ENCODE data around the gene ARRDC1.

Gene ARRDC1

DNA sequence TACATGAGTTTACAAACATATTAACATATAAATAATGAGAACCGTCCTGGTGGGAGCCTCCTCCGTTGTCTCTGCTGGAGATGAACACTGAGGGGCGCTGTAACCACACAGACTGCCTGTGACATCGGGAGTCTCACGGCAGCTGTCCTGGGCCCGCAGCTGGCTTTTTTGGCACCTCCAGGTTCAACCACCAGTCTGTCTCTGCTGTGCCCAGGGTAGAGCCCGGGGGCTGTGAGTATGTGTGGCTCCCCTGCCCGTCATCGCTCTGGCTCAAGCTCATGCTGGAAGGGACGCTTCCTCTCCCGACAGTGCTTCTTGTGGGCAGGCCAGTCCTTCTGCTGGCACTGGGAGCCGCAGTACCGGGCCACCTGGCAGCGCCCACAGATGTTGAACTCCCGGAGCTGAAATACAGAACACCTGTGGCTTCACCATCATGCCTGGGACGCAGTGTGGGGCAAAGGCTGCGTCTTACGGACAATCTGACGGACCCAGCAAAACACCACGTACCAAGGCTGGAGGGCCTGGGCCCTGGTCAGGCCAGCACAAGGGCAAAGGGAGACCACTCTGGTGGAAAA is 23.1 kb upstream of the ARRDC1 start:
- Histone ChIP-seq H3K27me3 (ENCODE audit: insufficient read depth, low read depth, severe bottlenecking) (no peaks in the 10 kb centered on the region), H3K4me3 (ENCODE audit: low read depth, low read length) (no peak overlapping the region), H3K27ac (no peak overlapping the region), H3K9me3 (ENCODE audit: severe bottlenecking) (no peaks in the 10 kb centered on the region), H3K36me3 (peaks cover 65% of the 10 kb centered on the region)
- peak; percentile 54 for DNase-seq
- TF ChIP-seq CTCF (IDR thresholded peaks at IDR 0.05; ENCODE audit: low read depth, low read length) = peak; percentile 52

DNA sequence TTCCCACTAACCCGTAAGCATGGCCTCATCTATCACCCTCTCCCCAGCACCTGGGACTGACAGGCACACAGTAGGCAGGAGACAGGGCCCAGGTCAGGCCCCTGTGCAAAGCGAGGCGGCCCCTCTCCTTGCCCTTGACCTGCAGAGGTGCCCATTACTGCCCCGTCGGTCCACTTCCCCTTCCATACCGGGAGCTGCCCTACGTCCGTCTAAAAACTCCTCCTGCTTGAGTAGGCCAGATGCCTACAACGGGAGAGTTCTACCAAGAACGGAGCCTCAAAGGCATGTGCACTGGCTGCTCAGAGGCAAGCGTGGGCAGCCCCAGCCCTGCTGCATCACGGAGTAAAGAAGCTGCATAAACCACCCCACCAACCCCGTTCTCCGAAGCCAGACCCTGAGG is 22.1 kb upstream of the ARRDC1 start:
- H3K27me3 ChIP-seq (ENCODE audit: insufficient read depth, low read depth, severe bottlenecking) = no peaks in the 10 kb centered on the region
- H3K4me3 ChIP-seq (ENCODE audit: low read depth, low read length) = no peak overlapping the region
- DNase-seq = no peak
- no peak overlapping the region for H3K27ac ChIP-seq
- no peaks in the 10 kb centered on the region for H3K9me3 ChIP-seq (ENCODE audit: severe bottlenecking)
- no peak for TF ChIP-seq CTCF (IDR thresholded peaks at IDR 0.05; ENCODE audit: low read depth, low read length)
- peaks cover 71% of the 10 kb centered on the region for H3K36me3 ChIP-seq

- Histone ChIP-seq H3K27ac (no peak overlapping the region), H3K27me3 (ENCODE audit: insufficient read depth, low read depth, severe bottlenecking) (no peaks in the 10 kb centered on the region), H3K4me3 (ENCODE audit: low read depth, low read length) (no peak overlapping the region), H3K9me3 (ENCODE audit: severe bottlenecking) (no peaks in the 10 kb centered on the region), H3K36me3 (peaks cover 74% of the 10 kb centered on the region)
- DNase-seq = no peak
- TF ChIP-seq CTCF (IDR thresholded peaks at IDR 0.05; ENCODE audit: low read depth, low read length) = no peak
Measured at GRCh38 chr9:137583957-137584356, 21.5 kb upstream of the ARRDC1 start.

DNA sequence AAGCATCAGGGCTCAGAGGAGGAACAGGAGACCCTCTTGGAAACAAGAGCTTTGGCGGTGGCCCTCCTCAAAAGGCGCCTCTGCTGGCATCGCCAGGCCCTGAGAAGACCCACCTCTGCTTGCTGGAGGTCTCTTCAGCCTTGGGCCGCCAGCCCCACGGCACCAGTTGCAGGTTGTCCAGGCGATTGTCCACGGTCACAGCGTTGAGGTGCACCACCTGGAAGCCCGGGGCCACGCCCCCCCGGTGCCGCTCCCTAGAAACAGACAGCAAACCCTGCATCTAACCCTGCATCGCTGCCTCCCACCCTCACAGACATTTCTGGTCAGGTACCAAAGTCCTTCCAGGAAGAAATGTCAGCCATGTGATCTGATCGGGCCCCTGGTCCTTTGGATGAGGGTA is 18.6 kb upstream of the ARRDC1 start:
- Histone ChIP-seq H3K36me3 (peaks cover 69% of the 10 kb centered on the region), H3K4me3 (ENCODE audit: low read depth, low read length) (no peak overlapping the region), H3K27ac (no peak overlapping the region), H3K27me3 (ENCODE audit: insufficient read depth, low read depth, severe bottlenecking) (no peaks in the 10 kb centered on the region), H3K9me3 (ENCODE audit: severe bottlenecking) (no peaks in the 10 kb centered on the region)
- no peak for DNase-seq
- no peak for TF ChIP-seq CTCF (IDR thresholded peaks at IDR 0.05; ENCODE audit: low read depth, low read length)

- Histone ChIP-seq H3K27ac (no peak overlapping the region), H3K36me3 (peaks cover 54% of the 10 kb centered on the region), H3K4me3 (ENCODE audit: low read depth, low read length) (no peak overlapping the region), H3K27me3 (ENCODE audit: insufficient read depth, low read depth, severe bottlenecking) (no peaks in the 10 kb centered on the region), H3K9me3 (ENCODE audit: severe bottlenecking) (no peaks in the 10 kb centered on the region)
- no peak for TF ChIP-seq CTCF (IDR thresholded peaks at IDR 0.05; ENCODE audit: low read depth, low read length)
- no peak for DNase-seq
Measured at GRCh38 chr9:137588311-137588710, 17.2 kb upstream of the ARRDC1 start.

- Histone ChIP-seq H3K9me3 (ENCODE audit: severe bottlenecking) (no peaks in the 10 kb centered on the region), H3K27ac (no peak overlapping the region), H3K4me3 (ENCODE audit: low read depth, low read length) (peak overlapping the region; percentile 50)
Measured at GRCh38 chr9:137588891-137589290, 16.6 kb upstream of the ARRDC1 start.

More at GRCh38 chr9:137588891-137589290, 16.6 kb upstream of the ARRDC1 start:
- peaks cover 51% of the 10 kb centered on the region for H3K36me3 ChIP-seq
- DNase-seq = no peak
- H3K27me3 ChIP-seq (ENCODE audit: insufficient read depth, low read depth, severe bottlenecking) = no peaks in the 10 kb centered on the region
- TF ChIP-seq CTCF (IDR thresholded peaks at IDR 0.05; ENCODE audit: low read depth, low read length) = no peak
